GM23338 (cell line): Measurements from ENCODE around the gene TCF7L2. TPM values are rescaled to one million over a fixed set of nuclear protein-coding genes. Genes with fewer than 3 reads are reported as not detected.
A peak's percentile ranks its signal among the peaks of the same experiment; 100 is the strongest.

ENCODE experiments used
- ATAC-seq: fragments of 200-7000 bp; cut with Tn5 transposase; 3 replicates; pipeline ENCODE4 v1.9.1; 2020
- DNase-seq: peaks from one replicate; pipeline ENCODE4 v3.0.0-alpha.2; 2015; ENCODE audit warnings: low spot score
- H2AFZ ChIP-seq: fragments of 200-600 bp; sonication (generic); 2 replicates; pipeline ENCODE4 v1.8.0; 2016; ENCODE audit warnings: antibody characterized with exemption, mild to moderate bottlenecking, moderate library complexity
- H3F3A ChIP-seq: fragments of 200-600 bp; sonication (generic); replicated peaks from 2 replicates; pipeline ENCODE4 v1.8.0; 2017; ENCODE audit warnings: antibody characterized with exemption, mixed run types, low read depth
- H3K27ac ChIP-seq: fragments of 200-600 bp; sonication (generic); 2 replicates; pipeline ENCODE4 v1.6.1; 2016; ENCODE audit warnings: low read depth
- H3K27me3 ChIP-seq: fragments of 200-600 bp; sonication (generic); 2 replicates; pipeline ENCODE4 v1.8.0; 2016; ENCODE audit warnings: mild to moderate bottlenecking, mixed run types, moderate library complexity; ENCODE audit not compliant: insufficient read depth
- H3K36me3 ChIP-seq: fragments of 200-600 bp; sonication (generic); 2 replicates; pipeline ENCODE4 v1.8.0; 2016; ENCODE audit warnings: mild to moderate bottlenecking; ENCODE audit not compliant: insufficient read depth
- H3K4me1 ChIP-seq: fragments of 200-600 bp; sonication (generic); 2 replicates; pipeline ENCODE4 v1.8.0; 2016; ENCODE audit warnings: mild to moderate bottlenecking, moderate library complexity; ENCODE audit not compliant: insufficient read depth
- H3K4me2 ChIP-seq: fragments of 200-600 bp; sonication (generic); 2 replicates; pipeline ENCODE4 v1.7.1; 2017; ENCODE audit warnings: mixed run types
- H3K4me3 ChIP-seq: fragments of 200-600 bp; sonication (generic); 2 replicates; pipeline ENCODE4 v1.6.1; 2016; ENCODE audit warnings: mixed run types
- H3K79me2 ChIP-seq: fragments of 200-600 bp; sonication (generic); replicated peaks from 2 replicates; pipeline ENCODE4 v1.8.0; 2017; ENCODE audit warnings: mild to moderate bottlenecking; ENCODE audit not compliant: insufficient read depth
- H3K9me2 ChIP-seq: fragments of 200-600 bp; sonication (generic); 2 replicates; pipeline ENCODE4 v1.8.0; 2017; ENCODE audit not compliant: insufficient read depth
- H4K20me1 ChIP-seq: fragments of 200-600 bp; sonication (generic); replicated peaks from 2 replicates; pipeline ENCODE4 v1.8.0; 2017; ENCODE audit warnings: mild to moderate bottlenecking; ENCODE audit not compliant: insufficient read depth
- H3K27ac Mint-ChIP-seq: 2 replicates; pipeline ENCODE4 v1.8.0; 2020; ENCODE audit warnings: inconsistent platforms, mild to moderate bottlenecking, moderate library complexity, mixed read lengths
- H3K27me3 Mint-ChIP-seq: 3 replicates; pipeline ENCODE4 v1.8.0; 2022; ENCODE audit warnings: low read depth, mild to moderate bottlenecking, moderate library complexity, mixed read lengths, inconsistent platforms; ENCODE audit not compliant: insufficient read depth, poor library complexity
- H3K36me3 Mint-ChIP-seq: 3 replicates; pipeline ENCODE4 v1.8.0; 2021; ENCODE audit warnings: low read depth, mild to moderate bottlenecking, inconsistent platforms, moderate library complexity, mixed read lengths
- H3K4me1 Mint-ChIP-seq: 3 replicates; pipeline ENCODE4 v1.8.0; 2020; ENCODE audit warnings: mild to moderate bottlenecking, inconsistent platforms, mixed read lengths
- H3K4me3 Mint-ChIP-seq: 3 replicates; pipeline ENCODE4 v1.8.0; 2021; ENCODE audit warnings: moderate library complexity, mild to moderate bottlenecking, inconsistent platforms, mixed read lengths
- H3K9me3 Mint-ChIP-seq: 3 replicates; pipeline ENCODE4 v1.8.0; 2020; ENCODE audit warnings: moderate library complexity, mild to moderate bottlenecking, inconsistent platforms, mixed read lengths
- CREB1 ChIP-seq: fragments of 250-450 bp; sonication (Bioruptor Pico); IDR thresholded peaks from 2 replicates; pipeline ENCODE4 v1.5.0; 2020; ENCODE audit warnings: low read depth, mild to moderate bottlenecking, moderate library complexity
- ETS1 ChIP-seq: IDR thresholded peaks from 2 replicates; pipeline ENCODE4 v1.6.1; 2016; ENCODE audit warnings: antibody characterized with exemption
- EZH2 ChIP-seq: fragments of 200-600 bp; sonication (generic); IDR thresholded peaks from one replicate; pipeline ENCODE4 v1.8.0; 2017; ENCODE audit warnings: antibody characterized with exemption, mild to moderate bottlenecking, low read depth; ENCODE audit not compliant: unreplicated experiment
- JUNB ChIP-seq: IDR thresholded peaks from one replicate; pipeline ENCODE4 v1.6.1; 2016; ENCODE audit warnings: antibody characterized with exemption; ENCODE audit not compliant: unreplicated experiment
- POLR2AphosphoS5 ChIP-seq: IDR thresholded peaks from 2 replicates; pipeline ENCODE4 v1.6.1; 2016; ENCODE audit warnings: antibody characterized with exemption, low read depth
- STAT1 ChIP-seq: IDR thresholded peaks from one replicate; pipeline ENCODE4 v1.6.1; 2016; ENCODE audit warnings: antibody characterized with exemption; ENCODE audit not compliant: unreplicated experiment
- ZNF114 ChIP-seq: fragments of 250-450 bp; sonication (Bioruptor Pico); IDR thresholded peaks from 2 replicates; pipeline ENCODE4 v1.5.0; 2020; ENCODE audit warnings: mild to moderate bottlenecking, moderate library complexity
- ZNF331 ChIP-seq: fragments of 250-450 bp; sonication (Bioruptor Pico); IDR thresholded peaks from 2 replicates; pipeline ENCODE4 v1.5.0; 2020; ENCODE audit warnings: low read depth, mild to moderate bottlenecking, moderate library complexity
- ZNF462 ChIP-seq: fragments of 250-450 bp; sonication (Bioruptor Pico); IDR thresholded peaks from 2 replicates; pipeline ENCODE4 v1.5.0; 2020; ENCODE audit warnings: mild to moderate bottlenecking, moderate library complexity
- polyA plus RNA-seq: library from polyadenylated mRNA; unstranded; fragments of >200 nt; fragmentation: Nextera tagmentation; extraction: Ambion mirVana; gene quantifications from 2 replicates; pipeline ENCODE4 v1.2.1, GENCODE V29; 2016
- total RNA-seq: library from RNA; depleted of rRNA; stranded (reverse); fragments of >200 nt; shearing (Covaris generic); gene quantifications from 2 replicates; pipeline ENCODE4 v1.2.3, GENCODE V29; 2014

Gene TCF7L2
- total and polyA plus RNA-seq, 2 experiments from 2014 or later: 32.2 to 80.8 TPM

- peaks cover 4% of the 10 kb centered on the region; the same call in 1 of the 2 replicates for H3K36me3 ChIP-seq
- peaks cover 13% of the 10 kb centered on the region; the same call in 1 of the 2 replicates for H3F3A ChIP-seq
- ATAC-seq: no peak
- no peaks in the 10 kb centered on the region for H3K9me3 Mint-ChIP-seq
- no peaks in the 10 kb centered on the region for H3K9me2 ChIP-seq
- H3K27me3 ChIP-seq: no peaks in the 10 kb centered on the region
- H4K20me1 ChIP-seq: peaks cover 19% of the 10 kb centered on the region; the same call in 1 of the 2 replicates
- peak overlapping the region; percentile 48 for H3K4me3 Mint-ChIP-seq
- H3K27me3 Mint-ChIP-seq: peaks cover 14% of the 10 kb centered on the region
- H3K27ac ChIP-seq: peak overlapping the region; percentile 98
- H3K4me2 ChIP-seq: peak overlapping the region; percentile 95
- H3K79me2 ChIP-seq: peaks cover 92% of the 10 kb centered on the region
- peaks cover 53% of the 10 kb centered on the region for H3K36me3 Mint-ChIP-seq
- peaks cover 87% of the 10 kb centered on the region for H3K4me1 Mint-ChIP-seq
- no peak for DNase-seq
- TF ChIP-seq STAT1 (no peak), JUNB (no peak), ZNF114 (CRISPR knock-in tag) (no peak)
- no peak overlapping the region for H3K4me3 ChIP-seq
- no peak overlapping the region for H2AFZ ChIP-seq
- H3K27ac Mint-ChIP-seq: peak overlapping the region; percentile 93
- H3K4me1 ChIP-seq: peaks cover 82% of the 10 kb centered on the region
Measured at GRCh38 chr10:112960151-112960681, 10.2 kb downstream of the TCF7L2 start.

- Mint-ChIP-seq H3K36me3 (peaks cover 61% of the 10 kb centered on the region), H3K27me3 (peaks cover 14% of the 10 kb centered on the region), H3K9me3 (no peaks in the 10 kb centered on the region), H3K4me3 (peak overlapping the region; percentile 5; the same call in 1 of the 3 replicates), H3K27ac (peak overlapping the region; percentile 84), H3K4me1 (peaks cover 84% of the 10 kb centered on the region)
- no peaks in the 10 kb centered on the region for H3K27me3 ChIP-seq
- H3K4me1 ChIP-seq: peaks cover 72% of the 10 kb centered on the region
- peaks cover 27% of the 10 kb centered on the region; the same call in 1 of the 2 replicates for H4K20me1 ChIP-seq
- no peak overlapping the region for H2AFZ ChIP-seq
- H3K4me2 ChIP-seq: peak overlapping the region; percentile 41
- H3K9me2 ChIP-seq: no peaks in the 10 kb centered on the region
- TF ChIP-seq CREB1 (CRISPR knock-in tag) (no peak), ZNF114 (CRISPR knock-in tag) (no peak), ETS1 (no peak)
- H3K36me3 ChIP-seq: peaks cover 4% of the 10 kb centered on the region; the same call in 1 of the 2 replicates
- H3K27ac ChIP-seq: peak overlapping the region; percentile 98
- ATAC-seq: no peak
- H3K79me2 ChIP-seq: peaks cover 92% of the 10 kb centered on the region
- H3K4me3 ChIP-seq: no peak overlapping the region
- DNase-seq: no peak
- 0 out of 2 replicates have a peak, but pooled peaks cover 10% of the 10 kb centered on the region for H3F3A ChIP-seq
Measured at GRCh38 chr10:112961609-112962008, 11.6 kb downstream of the TCF7L2 start.

- Histone ChIP-seq H3K27ac (peak overlapping the region; percentile 98), H2AFZ (no peak overlapping the region), H3K4me1 (peaks cover 67% of the 10 kb centered on the region), H3K27me3 (no peaks in the 10 kb centered on the region), H3K79me2 (peaks cover 92% of the 10 kb centered on the region), H3K4me3 (no peak overlapping the region), H3K9me2 (no peaks in the 10 kb centered on the region), H4K20me1 (peaks cover 31% of the 10 kb centered on the region; the same call in 1 of the 2 replicates), H3K36me3 (peaks cover 10% of the 10 kb centered on the region; the same call in 1 of the 2 replicates), H3K4me2 (peak overlapping the region; percentile 42; the same call in 1 of the 2 replicates), H3F3A (peaks cover 8% of the 10 kb centered on the region; the same call in 1 of the 2 replicates)
- Mint-ChIP-seq H3K4me3 (no peak overlapping the region), H3K4me1 (peaks cover 76% of the 10 kb centered on the region), H3K9me3 (no peaks in the 10 kb centered on the region), H3K27me3 (peaks cover 14% of the 10 kb centered on the region), H3K27ac (peak overlapping the region; percentile 84), H3K36me3 (peaks cover 66% of the 10 kb centered on the region)
- ATAC-seq: no peak
- no peak for DNase-seq
- no peak for TF ChIP-seq ZNF114 (CRISPR knock-in tag)
- TF ChIP-seq ZNF462 (CRISPR knock-in tag): no peak
- TF ChIP-seq STAT1: no peak
- TF ChIP-seq CREB1 (CRISPR knock-in tag): no peak
- TF ChIP-seq POLR2AphosphoS5: no peak
- no peak for TF ChIP-seq ZNF331 (CRISPR knock-in tag)
- TF ChIP-seq EZH2: no peak
Measured at GRCh38 chr10:112962343-112962742, 12.3 kb downstream of the TCF7L2 start.
